HG02943 (cell line): ENCODE results near the gene CHST6.
"Not testable (repeated sequence)": the region's sequence is repeated elsewhere in the genome, so short reads cannot be mapped to it uniquely, and the experiment has no call there.

Source experiments
- ATAC-seq: cut with Tn5 transposase; IDR thresholded peaks from one replicate; pipeline ENCODE4 v1.9.1; 2021; ENCODE audit warnings: mild to moderate bottlenecking, low read depth, moderate library complexity; ENCODE audit not compliant: unreplicated experiment

Gene CHST6

DNA sequence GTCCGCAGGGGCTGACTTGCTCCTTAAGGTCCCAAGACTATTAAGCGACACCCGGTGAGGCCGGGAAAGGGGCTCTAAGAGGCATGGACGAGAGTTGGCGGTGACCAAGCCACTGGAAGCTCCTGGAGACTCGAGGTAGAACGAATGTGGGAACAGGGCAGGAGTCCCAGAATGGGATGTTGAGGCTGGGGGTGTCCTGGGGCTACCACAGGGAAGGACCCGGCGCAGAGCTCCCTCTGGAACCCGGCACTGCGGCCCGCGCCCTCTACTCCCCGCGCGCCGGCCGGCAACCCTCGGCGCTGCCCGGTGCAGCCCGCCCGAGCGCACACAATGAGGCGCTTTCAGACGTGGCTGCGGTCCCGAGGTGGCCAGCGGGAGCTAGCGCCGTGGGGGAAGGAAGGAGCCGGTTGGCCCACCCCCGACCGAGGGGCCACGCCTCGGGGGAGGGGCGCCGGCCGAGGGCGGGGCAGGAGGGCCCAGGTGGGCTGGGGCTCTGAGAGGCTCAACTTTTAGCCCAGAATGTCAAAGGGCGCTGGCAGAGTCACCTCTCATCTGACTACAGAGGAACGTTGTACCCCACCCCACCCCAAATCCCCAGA lies at the start of gene CHST6:
TSS of gene CHST6 (minus strand) at position 366 of the 599 bp plus-strand sequence. CDS start 15,613 bp downstream, outside the sequence.
- no peak for ATAC-seq

DNA sequence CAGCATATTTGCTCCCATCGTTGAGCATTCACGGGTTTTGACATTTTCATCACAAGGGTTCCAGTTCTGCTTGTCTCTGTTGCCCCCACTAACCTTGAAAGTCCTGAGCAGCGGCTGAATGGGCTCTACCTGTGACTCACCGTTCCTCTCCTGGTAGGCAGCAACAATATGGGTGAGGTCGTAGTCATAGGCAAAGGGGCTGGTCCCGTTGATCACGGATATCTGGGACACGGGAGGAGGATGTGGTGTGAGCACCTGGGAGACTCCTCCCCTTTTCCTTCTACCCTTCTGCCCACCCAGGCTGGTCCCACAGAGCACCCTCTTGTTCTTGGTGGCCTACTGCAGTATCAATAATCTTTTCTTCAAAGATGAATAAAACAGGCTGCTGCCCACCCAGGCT lies 47.2 kb upstream of the CHST6 start:
- ATAC-seq, result not testable (repeated sequence)

DNA sequence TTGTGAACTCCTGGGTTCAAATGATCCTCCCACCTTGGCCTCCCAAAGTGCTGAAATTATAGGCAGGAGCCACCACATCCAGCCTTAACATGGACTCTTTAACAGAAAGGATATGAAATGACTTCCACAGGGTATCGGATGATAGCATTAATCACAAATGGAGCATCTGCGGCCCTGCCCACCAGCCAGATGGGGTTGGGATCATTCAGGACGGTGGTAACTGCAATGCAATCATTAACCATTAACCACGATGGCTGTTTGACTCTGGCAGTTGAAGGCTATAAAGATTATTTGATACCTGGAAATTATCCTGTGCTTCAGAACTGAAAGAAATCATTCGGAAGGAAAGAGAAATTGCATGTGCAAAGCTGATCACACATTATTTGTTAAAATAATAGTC lies 46.0 kb upstream of the CHST6 start:
- ATAC-seq, result no peak

DNA sequence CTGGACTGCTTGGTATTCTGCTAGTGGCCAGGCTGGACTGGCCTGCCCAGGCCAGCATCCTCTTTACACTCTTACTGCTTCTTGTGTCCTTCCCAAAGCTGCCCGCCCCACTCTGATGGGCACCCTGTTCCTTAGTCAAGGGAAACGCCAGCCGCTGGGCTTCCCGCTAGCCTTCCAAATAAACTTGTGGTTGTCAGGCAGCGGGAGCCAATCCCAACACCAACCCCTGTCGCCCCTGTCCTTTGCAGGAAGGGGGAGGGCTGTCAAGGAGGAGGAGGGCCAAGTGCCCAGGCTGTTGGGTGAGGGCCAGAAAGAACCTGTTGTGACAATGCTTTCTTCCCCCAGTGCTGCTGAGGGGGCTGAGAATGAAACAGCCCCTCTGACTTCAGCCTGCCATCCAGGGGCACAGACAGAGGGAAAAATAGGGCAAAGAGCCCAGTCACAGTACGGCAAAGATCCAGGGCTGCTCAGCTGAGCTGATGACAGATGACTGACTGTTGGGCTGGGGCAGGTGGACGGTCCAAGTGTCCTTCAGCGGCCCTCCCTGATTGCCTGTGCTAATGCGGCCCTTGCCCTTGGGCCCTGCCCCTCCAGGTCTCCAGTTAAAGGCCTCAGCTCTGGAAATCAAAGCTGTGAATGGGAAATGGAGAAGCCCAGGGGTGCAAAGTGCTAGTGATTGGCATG lies 43.8 kb upstream of the CHST6 start:
- ATAC-seq, result not testable (repeated sequence)

DNA sequence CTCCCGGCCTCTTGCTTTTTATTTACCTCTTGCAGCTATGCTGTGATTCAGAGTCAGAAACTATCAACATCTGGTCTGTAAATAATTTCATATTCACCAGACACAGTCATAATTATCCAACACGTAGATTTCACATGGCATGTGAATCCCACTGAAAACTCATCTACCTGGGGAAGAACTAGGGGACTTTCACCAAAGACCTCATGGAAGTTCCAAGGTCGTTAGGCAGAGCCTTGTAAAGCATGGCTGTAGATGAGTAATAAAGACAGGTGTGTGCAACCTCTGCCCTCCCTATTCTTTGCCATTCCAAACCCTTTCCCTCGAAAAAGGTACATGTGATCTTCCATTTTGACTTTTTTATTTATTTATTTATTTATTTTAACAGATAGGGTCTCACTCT lies 42.5 kb upstream of the CHST6 start:
- no peak for ATAC-seq

DNA sequence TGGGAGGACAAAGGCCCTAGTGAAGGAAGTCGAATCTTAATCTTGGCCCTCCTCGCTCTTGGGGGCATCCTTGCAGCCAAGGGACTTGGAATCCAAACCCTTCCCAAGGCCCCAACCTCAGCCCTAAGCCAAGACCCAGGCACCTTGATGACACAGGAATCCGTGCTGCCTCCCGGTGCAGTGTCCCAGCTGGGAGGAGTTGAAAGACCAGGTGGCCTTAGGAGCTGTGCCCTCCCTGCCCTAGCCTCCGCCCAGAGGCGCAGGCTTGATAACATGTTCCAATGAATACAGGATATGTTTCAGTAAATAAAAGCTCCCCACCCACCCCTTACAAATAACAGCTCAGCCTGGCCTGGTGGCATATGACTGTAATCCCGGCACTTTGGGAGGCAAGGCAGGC lies 40.7 kb upstream of the CHST6 start, which contains the start of gene CHST5:
TSS of gene CHST5 (minus strand) at position 208 of the 400 bp plus-strand sequence. CDS start 5,724 bp downstream, outside the sequence.
- no peak for ATAC-seq

DNA sequence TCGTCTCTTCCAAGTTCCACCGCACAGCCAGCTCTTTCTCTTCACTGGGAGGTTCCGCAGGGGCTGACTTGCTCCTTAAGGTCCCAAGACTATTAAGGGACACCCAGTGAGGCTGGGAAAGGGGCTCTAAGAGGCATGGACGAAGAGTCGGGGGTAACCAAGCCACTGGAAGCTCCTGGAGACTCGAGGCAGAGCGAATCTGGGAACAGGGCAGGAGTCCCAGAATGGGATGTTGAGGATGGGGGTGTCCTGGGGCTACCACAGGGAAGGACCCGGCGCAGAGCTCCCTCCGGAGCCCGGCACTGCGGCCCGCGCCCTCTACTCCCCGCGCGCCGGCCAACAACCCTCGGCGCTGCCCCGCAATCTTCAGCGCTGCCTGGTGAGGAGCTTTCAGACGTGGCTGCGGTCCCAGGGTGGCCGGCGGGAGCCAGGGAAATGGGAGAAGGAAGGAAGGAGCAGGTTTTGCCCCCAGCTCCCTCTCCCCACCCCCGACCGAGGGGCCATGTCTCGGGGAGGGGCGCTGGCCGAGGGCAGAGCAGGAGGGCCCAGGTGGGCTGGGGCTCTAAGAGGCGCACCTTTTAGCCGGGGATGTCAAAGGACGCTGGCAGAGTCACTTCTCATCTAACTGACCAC lies 40.1 kb upstream of the CHST6 start:
- ATAC-seq, result no peak

DNA sequence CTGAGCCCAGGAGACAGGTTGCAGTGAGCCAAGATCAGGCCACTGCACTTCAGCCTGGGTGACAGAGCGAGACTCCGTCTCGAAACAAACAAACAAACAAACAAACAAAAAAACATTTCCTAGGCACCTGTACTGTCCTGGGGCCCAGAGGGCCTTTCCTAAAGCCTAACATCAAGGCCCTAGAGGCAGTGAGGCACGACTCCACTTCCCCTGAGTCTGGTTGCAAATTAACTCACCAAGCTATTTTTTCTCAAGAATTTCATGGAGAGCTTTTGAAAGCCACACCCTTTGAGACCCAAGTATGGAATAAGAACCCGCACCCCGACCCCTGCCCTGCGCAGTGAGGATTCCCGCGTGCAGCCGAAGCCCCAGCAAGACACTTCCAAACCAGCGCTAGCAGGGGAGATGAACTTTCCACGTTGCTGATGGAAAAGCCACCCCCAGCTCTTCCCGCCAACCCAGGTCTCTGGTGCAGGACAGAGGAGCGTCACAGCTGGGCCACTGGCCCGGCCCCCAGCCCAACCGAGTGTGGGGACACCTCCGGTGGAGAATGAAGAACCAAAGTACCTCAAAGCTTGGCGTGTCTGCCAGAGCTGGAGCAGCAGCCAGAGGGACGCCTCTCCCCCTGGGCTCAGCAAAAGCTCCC lies 39.4 kb upstream of the CHST6 start:
- no peak for ATAC-seq

DNA sequence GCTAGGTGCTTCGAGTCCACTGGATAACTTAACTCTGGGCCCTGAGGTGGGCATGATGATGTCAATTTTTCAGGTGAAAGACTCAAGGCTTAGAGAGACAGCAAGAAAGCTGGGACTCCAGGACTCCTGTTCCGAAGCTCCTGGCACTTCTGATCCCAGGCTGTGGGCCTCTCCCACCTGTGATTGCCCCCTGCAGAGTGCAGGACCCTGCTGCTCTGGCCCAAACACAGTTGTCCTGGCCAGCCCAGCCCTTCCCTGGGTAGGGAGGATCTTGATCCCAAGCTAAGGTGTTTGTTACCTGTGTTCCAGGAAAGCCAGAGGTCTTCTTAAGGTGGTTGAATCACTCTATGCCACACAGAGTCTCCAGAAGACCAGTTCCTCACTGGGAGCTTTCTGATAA lies 37.5 kb upstream of the CHST6 start:
- ATAC-seq, result no peak

DNA sequence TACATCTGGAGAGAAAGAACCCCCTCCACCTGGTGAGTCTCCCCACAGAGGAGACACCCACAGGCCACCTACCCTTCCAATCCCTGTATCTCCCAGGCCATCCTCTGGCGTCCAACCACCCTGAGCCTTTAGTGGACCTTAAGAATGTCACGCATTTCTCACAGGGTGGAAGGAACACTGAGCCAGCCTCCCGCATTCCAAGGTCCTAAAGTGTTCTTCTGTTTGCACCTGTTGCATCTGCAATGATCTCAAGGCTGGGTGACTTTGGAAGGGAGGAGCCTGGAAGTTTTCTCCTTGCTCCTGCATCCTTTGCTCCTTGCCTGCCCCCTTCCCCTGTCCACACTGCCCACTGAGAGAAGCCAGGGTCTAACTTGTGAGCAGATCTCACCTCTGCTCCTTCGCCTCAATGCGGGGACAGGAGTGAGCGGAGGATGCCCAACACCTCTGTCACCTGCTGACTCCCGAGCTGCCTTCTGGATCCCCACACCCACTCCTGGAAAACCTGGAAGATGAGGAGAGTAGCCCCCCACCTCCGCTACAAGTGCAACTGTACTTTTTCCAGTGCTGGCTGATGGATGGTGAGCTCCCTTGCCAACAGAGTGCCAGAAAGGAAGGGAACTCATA lies 37.0 kb upstream of the CHST6 start:
- ATAC-seq, result no peak

DNA sequence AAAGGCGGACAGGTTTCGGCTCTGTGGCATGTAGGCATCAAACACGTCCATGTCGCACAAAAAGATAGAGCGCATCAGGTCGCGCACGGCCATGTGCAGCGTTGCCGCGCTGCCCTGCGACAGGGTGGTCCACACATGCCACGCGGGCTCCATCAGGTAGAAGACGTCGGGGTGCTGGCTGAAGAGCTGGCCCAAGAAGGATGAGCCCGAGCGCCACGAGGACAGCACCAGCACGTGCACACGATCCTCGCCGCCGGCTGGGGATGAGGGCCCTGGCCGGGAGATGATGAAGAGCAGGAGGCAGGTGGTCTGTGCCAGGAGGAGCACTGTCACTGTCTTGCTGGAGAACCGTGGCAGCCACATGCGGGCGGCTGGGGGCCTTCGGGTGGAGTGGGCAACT lies 34.7 kb upstream of the CHST6 start:
- ATAC-seq, result no peak

DNA sequence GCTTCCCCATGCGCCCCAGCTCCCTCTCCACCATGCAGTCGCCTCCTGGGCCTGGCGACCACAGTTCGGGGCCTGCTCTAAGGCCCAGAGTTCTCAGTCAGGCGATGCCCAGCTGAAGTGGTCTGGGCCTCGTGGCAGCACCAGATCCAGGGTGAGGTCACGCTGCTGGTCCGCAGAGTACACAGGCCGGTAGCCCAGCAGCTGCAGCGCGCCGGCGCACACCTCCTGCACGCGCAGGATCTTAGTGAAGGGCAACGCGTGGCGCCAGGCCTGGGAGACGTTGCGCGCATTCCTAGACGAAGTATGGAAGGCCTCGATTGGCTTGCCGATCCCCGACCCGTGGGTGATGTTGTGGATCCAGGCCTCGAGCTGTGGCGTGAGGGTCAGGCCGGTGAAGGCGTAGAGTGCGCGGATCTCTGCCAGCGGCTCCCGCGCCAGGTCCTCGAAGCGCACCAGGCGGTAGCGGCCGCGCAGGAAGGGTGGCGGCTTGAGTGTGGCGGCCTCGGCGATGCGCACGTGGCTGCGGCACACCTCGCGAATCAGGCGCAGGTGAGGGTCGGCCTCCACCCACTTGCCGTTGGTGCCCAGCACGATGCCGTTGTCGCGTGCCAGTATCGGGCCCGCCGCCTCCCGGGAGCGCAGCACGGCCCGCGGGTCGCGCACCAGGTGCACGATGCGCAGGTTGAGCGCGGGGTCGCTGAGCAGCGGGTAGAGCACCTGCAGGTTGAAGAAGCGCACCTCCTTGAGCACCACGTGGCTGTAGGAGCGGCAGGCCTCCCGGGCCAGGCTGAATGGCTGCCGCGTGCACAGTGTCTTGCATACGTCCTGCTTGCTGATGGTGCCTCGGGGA lies 34.0 kb upstream of the CHST6 start:
- ATAC-seq, result no peak

DNA sequence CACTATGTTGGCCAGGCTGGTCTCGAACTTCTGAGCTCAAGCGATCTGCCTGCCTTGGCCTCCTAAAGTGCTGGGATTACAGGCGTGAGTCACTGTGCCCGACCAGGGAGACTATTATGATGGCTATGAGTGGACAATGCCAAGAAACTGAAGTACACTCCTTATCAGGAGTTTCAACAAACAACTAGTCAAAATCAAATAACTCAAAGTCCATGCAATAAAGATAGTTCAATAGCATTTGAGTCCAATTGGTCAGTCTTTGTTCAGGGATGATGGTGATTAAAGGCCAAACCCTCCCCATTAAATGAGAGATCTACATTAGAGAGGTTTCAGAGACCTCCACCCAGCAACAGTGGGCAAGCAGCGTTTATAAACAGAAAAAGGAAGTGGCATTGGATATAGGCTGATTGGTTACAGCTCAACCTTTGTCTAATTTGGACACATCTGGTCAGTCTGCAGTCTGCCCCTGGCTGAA lies 32.6 kb upstream of the CHST6 start:
- ATAC-seq, result no peak

DNA sequence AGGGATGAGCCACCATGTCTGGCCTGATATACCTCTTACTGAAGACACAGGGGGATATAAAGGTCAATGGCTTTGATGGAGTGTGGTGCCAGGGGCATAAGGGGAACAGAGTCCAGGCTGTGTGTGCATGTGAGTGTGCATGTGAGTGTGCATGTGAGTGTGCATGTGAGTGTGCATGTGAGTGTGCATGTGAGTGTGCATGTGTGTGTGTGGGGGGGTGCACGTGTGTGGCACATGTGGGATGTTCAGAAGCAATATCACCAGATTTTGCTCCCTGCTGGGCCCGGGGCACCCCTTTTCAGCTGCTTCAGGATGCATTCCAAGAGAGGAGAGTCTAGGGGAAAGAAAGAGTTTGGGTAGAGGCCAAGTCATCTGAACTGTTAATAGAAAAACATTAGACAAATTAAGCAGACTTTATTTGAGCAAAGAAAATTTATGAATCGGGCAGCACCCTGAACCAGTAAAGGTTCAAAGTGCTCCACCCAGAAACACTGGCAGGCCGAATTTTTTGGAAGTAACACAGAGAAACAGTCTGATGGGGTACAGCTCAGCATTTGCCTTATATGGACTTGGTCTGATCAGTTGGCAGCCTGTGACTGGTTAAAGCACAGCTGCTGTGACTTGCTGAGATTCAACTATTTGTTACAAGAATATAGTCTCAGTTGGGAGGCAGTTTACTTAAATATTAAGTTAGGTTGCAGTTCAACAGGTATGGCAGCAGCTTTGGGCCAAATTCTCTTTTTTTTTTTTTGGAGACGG lies 31.0 kb upstream of the CHST6 start:
- no peak for ATAC-seq

DNA sequence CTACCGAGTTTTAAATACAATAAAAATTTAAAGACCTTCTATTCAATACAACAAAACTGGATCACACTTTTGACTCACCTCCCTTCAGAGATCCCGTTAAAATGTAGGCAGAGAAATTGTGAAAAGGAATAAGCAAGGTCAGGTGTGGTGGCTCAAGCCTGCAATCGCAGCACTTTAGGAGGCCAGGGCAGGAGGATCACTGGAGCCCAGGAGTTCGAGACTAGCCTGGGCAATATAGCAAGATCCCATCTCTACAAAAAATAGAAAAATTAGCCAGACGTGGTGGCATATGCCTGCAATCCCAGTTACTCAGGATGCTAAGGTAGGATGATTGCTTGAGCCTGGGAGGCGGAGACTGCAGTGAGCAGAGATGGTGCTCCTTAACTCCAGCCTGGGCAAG lies 23.9 kb upstream of the CHST6 start:
- ATAC-seq, result no peak

DNA sequence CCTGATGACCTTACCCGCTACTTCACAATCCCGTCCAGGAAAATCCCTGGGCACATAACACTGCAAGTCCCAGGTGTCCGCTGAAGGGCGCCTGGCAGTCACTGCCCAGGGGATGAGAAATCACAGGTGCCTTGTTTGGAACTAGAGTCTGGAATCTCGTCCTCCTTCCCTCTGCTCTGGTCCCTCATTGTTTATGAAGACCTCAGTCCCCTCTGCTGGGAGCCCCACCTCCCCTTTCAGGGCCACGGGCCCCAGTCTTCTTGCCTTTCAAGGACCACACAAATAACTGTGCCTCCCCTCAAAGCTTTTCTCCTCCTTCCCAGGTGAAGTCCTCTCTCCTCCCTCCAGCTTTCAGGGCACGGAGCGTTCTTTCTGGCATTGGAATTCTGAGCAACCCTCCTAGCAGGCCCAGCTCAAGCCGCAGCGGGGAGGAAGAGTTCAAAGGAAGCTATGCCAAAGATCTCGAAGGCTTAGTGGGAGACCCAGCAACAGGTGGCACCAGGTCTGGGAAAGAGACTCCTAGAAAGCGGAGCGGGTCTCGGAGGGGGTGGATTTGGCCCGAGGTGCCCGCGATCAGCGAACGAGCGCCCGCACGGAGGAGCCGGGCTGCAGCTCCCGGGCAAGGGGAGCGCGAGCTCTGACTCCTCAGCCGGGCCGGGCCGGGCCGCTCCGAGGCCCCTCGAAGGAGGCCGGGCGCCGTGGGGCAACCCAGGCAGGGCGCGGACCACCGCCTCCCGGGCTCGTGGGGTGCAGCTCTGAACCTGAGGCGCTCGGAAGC lies 21.1 kb upstream of the CHST6 start:
- not testable (repeated sequence) for ATAC-seq

DNA sequence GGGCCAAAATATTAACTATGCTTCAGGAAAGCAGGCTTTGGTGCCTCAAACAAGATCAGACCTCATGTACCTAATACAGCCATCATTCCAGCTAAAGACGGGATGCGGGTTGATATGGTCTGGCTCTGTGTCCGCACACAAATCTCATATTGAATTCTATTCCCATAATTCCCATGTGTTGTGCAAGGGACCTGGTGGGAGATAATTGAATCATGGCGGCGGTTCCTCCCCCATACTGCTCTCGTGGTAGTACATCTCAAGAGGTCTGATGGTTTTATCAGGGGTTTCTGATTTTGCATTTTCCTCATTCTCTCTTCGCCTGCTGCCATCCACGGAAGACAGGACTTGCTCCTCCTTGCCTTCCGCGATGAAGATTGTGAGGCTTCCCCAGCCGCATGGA lies 19.1 kb upstream of the CHST6 start:
- no peak for ATAC-seq

DNA sequence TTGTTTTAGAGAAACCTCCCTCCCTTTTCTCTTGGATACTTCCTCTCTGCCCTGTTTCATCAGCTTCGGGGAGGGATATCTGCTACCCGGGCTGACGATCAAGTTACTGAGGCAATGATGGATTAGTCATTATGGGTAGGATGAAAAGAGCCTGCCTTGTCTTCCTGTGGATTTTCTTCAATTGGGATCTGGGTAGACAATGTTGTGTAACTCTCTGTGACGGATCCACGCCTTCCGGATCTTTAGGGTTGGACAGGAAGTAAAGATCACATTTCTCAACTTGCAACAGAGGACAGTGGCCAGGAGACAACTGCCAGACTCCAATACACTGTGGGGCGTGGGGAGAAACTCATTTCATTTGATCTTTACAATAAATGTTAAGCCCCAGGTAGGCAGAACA lies 11.3 kb upstream of the CHST6 start:
- ATAC-seq, result no peak
